Stimulated activated CD4-positive, alpha-beta T cell treated with anti-CD3 and anti-CD28 coated beads, Interleukin-4, amount 100 ng/mL, for 48 hours (primary cell): ENCODE data around the gene MVP.

ENCODE experiments used
- DNase-seq, 2 donors: peaks; one replicate each; pipeline ENCODE4 v3.0.0-alpha.2; 2020; ENCODE audit warnings: low read depth in 2 of 2

MVP gene

DNA sequence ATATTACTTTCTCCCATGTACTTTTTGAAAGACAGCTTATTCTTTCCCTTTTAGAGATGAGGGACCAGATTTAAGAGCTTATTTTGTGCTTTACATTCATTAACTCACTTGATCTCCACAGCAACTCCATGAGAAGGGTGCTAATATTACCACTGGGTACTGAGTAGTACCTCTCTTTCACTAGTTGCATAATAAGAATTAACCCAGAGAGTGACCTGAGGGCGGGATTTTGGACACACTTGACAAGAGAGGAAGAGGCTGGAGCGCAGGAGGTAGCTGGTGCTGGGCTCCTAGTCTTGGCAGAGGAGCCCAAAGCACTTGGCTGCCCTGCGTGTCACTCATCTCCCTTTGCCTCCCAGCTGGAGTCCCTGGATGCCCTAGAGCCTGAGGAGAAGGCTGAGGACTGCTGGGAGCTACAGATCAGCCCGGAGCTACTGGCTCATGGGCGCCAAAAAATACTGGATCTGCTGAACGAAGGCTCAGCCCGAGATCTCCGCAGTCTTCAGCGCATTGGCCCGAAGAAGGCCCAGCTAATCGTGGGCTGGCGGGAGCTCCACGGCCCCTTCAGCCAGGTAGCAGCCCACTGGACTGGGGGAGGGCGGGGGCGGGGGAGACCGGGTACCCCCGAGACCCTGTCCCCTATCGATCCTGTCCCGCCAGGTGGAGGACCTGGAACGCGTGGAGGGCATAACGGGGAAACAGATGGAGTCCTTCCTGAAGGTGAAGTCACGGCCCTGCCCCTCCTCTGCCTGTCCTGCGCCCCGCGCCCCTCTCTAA lies 15.6 kb upstream of the MVP start:
- DNase-seq, result no peak

DNA sequence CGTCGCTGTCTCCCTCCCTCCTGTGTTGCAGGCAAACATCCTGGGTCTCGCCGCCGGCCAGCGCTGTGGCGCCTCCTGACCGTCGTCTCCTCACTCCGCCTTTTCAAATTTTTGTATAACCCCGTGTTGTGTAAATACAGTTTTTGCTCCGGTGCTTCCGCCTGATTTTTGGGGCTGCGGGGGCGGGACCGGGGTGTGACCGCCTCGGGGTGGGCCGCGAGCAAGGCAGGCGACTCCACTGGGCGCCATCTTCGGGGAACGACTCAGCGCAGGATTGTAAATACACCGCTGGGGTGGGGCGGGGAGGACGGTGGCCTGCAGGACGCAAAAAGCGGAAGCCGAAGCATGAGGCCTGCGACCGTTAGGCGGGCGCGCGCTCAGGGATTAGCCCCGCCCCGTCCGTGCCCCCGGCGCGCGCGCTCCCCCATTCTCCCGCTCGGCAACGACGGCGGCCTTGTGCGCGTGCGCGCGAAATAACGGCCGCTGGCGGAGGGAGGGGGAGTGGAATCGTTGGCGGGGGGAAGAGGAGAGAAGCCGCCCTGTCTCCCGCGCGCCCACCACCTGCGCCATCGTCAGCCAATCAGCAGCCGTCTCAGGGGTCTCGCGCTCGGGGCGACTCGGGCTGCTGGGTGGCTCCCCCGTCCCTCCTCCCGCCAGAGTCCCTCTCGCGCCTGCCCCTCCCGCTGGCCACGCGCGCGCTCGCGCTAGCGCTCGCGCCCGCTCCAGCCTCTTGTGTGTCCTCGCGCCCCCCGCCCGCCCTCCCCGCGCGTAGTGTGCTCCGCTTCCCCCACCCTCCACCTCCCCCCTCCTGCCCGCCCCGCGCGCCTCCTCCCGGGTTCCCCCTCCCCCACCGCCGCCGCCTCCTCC lies 14.8 kb upstream of the MVP start:
- DNase-seq, result peak; percentile 96 to 97

DNA sequence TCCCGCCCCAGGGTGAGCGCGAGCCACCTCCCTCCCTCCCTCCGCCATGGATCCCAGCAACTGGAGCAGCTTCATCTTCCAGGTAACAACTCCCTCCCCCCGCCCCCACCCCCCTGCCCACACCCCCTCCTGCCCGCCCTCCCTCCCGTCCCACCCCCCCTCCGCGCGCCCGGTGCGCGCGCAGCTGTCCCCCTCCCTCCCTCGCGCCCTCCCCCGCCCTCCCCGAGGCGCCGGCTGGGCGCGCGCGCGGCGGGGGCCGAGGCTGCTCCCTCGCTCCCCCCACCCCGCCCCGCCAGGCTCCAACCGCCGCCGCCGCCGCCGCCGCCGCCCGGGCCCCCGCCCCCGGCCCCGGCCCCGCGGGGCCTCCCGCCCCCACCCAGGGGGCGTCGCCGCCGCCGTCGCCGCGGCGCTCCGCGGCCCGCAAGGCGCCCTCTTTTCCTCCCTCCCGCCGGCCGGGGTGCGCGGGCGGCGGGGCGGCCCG lies 14.1 kb upstream of the MVP start, which contains the start of gene MAZ:
Gene MAZ, plus strand, starts transcription at position 431 of the 481 bp plus-strand sequence. CDS start 173 bp downstream, outside the sequence.
- DNase-seq, result no peak

DNA sequence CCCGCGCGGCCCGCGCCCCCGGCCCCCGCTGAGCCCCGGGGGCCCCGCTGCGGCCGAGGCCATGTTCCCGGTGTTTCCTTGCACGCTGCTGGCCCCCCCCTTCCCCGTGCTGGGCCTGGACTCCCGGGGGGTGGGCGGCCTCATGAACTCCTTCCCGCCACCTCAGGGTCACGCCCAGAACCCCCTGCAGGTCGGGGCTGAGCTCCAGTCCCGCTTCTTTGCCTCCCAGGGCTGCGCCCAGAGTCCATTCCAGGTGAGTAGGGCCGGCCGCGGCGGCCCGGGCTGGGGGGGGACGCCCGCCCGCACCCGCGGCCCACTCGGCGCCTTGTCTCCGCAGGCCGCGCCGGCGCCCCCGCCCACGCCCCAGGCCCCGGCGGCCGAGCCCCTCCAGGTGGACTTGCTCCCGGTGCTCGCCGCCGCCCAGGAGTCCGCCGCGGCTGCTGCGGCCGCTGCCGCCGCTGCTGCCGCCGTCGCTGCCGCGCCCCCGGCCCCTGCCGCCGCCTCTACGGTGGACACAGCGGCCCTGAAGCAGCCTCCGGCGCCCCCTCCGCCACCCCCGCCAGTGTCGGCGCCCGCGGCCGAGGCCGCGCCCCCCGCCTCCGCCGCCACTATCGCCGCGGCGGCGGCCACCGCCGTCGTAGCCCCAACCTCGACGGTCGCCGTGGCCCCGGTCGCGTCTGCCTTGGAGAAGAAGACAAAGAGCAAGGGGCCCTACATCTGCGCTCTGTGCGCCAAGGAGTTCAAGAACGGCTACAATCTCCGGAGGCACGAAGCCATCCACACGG lies 13.4 kb upstream of the MVP start:
- DNase-seq, result peak in 1 of 2 donors; percentile 65

DNA sequence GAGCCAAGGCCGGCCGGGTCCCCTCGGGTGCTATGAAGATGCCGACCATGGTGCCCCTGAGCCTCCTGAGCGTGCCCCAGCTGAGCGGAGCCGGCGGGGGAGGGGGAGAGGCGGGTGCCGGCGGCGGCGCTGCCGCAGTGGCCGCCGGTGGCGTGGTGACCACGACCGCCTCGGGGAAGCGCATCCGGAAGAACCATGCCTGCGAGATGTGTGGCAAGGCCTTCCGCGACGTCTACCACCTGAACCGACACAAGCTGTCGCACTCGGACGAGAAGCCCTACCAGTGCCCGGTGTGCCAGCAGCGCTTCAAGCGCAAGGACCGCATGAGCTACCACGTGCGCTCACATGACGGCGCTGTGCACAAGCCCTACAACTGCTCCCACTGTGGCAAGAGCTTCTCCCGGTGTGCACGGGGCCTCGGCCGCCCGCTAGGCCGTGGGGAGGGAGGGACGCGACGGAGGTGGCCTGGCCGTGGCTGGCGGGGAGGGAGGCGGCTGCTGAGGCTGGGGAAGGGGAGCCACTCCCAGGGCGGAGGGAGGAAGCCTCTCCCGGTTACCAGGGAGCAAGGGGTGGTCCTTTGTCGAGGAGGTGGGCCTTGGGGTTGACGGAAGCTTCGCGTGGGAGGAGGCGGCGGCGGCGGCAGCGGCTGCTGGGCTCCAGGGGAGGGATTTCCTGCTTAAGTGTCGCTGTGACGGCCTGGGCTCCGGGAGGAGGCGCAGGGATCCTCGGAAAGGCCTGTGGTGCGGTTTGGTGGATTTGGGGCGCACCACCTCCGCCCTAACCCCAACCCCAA lies 12.6 kb upstream of the MVP start:
- DNase-seq, result peak; percentile 76 to 88

DNA sequence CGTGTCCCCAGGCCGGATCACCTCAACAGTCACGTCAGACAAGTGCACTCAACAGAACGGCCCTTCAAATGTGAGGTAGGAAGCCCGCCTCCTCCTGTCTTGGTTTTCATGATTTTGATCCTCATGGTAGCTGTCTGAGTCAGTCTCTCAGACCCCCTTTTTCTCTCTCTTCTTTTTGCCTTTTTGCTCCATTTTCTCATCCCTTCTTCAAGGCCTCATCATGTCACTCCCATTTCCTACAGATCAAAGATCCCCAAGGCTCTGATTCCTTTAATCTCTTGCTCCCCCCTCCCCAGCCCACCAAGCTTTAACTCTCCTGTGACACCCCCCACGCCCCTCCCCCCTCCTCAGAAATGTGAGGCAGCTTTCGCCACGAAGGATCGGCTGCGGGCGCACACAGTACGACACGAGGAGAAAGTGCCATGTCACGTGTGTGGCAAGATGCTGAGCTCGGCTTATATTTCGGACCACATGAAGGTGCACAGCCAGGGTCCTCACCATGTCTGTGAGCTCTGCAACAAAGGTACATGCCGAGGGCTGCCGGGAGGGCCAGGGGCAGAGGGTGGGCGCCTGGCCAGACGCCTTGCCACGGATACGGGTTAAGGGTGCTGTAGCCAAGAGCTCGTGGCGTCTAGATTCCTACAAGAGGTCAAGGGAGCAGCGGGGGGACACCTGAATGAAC lies 11.9 kb upstream of the MVP start:
- DNase-seq, result no peak

DNA sequence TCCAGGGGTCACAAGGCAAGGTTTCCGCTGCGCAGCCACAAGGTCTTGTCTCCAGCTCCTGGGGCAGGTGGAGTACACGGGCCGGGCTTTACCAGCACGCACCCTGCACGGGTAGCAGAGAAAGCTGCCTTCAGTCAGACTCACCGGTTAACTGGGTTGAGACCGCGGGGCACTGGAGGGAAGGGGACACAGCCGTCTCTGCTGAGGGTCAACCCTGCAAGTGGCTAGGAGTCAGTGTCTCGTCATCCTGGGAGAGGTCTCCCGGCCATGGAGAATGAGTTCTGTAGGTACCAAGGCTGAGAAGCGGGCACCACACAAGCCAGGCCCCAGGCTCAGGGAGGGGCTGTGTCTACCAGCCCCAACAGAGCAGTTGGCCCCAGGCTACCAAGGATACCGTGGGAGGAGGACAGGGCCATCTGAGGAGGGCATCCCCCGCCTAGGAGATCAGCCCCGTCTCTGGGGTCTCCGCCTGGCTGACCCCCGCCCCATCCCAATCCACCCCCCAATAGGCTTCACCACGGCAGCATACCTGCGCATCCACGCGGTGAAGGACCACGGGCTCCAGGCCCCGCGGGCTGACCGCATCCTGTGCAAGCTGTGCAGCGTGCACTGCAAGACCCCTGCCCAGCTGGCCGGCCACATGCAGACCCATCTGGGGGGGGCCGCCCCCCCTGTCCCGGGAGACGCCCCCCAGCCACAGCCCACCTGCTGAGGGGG lies 11.1 kb upstream of the MVP start:
- DNase-seq, result no peak

DNA sequence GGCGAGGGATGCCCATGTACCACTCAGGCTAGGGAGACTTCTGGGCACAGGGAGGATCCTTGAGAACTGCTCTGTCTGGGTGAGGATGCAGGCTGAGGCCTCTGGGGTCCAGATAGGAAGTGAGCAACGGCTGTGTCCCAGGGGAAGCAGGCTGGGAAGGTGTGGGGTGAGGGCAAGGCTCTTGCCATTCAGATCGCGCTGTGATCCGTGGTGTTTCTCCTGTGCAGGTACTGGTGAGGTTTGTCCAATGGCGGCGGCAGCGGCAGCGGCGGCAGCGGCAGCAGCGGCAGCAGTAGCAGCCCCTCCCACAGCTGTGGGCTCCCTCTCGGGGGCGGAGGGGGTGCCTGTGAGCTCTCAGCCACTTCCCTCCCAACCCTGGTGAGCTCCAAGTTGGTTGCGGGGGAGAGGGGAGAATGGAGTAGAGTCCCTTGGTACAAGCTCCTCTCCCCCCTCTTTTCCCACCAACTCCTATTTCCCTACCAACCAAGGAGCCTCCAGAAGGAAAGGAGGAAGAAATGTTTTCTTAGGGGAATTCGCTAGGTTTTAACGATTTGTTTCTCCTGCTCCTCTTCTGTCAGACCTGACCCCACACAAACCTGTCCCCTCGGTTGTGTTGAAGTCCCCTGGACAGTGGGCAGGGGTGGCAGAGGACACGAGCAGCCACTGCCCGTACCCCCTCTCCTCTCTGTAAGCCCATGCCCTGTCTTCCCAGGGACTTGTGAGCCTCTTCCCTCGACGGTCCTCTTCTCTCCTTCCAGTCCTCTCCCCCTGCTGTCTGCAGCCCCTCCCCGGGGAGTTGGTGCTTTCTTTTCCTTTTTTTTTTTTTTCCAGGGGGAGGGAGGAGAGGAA lies 10.2 kb upstream of the MVP start:
- no peak for DNase-seq

DNA sequence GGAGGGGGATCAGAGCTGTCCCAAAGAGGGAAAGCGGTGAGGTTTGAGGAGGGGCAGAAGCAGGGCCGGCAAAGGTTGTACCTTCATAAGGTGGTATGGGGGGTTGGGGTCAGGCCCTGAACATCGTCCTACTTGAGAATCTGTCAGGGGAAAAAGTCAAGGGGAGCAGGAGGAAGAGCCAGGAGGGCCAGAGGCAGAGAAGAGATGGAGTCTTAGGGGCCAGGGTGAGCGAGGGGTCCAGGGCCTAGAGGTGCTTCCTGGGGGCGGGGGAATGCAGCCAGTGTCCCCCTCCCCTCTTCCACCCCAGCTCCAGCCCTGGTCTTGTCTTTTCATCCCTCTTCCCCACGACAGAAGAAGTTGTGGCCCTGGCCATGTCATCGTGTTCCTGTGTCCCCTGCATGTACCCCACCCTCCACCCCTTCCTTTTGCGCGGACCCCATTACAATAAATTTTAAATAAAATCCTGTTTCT lies 9.5 kb upstream of the MVP start:
- DNase-seq, result no peak

DNA sequence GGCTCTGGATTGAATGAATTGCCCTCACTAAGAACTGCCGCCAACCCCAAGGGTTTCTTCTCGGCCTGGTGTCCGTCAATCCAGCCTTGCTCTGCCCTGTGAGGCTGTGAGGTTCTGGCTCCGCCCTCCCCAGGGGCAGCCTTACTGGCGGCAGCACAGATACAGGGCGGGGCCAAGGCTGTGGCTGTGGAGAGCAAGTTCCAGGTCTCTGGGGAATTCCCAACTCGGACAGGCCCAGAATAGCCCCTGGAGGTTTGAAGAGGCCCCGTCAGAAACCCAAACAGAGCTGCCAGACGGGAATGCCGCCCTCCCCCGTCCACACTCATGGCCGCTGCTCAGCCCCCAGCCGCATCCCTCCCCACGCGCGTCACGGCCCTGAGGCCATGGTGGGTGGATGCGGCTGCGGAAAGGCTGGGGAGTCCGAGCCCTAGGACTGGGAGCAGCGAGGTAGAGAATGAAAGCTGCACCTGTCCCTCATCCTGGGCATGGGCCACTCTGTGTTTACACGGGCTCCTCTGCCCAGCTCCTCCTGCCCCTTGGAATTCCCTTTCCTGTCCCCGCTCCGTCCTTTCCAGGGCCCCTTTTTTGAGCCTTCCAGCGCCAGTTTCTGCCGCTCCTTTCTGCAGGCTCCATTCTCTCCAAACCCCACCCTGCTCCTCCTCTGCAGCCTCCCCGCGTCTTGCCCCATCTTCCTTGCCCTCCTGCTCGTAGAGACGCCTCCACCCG lies 8.9 kb upstream of the MVP start:
- peak in 1 of 2 donors; percentile 80 for DNase-seq

DNA sequence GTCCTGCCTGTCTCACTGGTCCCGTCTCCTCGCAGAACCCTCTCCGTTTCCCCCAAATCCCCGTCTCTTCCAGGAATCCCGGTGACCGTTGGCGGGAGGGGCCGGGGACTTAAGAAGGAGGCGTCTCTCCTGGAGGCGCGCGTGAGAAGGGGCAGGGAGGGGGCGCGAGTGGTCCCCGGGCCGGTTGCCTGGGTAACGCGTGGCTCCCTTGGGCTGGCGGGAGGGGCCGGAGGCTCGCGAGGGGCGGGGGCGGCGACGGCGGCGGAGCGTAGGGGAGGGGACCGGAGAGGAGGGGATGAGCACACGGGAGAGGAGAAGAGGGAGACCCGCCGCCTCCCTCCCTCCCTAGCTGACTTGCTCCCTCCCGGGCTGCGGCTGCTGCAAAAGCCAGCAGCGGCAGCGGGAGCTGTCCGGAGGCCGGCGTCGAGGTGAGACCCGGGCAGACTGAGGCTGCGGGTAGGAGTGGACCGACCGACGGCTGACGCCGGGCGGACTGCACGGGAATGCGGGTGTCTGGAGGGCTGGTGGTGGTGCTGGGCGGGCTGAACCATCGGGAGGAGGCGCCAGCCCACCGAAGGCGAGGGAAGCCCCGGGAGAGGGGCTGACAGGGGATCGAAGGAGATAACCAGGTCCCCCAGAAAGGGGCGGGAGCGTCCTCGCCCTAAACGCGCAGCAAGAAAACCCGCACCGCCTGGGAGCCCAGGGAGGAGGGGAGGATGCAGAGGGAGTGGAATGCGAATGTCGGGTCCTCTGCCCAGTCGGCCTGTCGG lies 8.2 kb upstream of the MVP start, which contains the start of gene PRRT2:
Gene PRRT2, plus strand, starts transcription at position 298 of the 770 bp plus-strand sequence. CDS start 862 bp downstream, outside the sequence.
- no peak for DNase-seq

DNA sequence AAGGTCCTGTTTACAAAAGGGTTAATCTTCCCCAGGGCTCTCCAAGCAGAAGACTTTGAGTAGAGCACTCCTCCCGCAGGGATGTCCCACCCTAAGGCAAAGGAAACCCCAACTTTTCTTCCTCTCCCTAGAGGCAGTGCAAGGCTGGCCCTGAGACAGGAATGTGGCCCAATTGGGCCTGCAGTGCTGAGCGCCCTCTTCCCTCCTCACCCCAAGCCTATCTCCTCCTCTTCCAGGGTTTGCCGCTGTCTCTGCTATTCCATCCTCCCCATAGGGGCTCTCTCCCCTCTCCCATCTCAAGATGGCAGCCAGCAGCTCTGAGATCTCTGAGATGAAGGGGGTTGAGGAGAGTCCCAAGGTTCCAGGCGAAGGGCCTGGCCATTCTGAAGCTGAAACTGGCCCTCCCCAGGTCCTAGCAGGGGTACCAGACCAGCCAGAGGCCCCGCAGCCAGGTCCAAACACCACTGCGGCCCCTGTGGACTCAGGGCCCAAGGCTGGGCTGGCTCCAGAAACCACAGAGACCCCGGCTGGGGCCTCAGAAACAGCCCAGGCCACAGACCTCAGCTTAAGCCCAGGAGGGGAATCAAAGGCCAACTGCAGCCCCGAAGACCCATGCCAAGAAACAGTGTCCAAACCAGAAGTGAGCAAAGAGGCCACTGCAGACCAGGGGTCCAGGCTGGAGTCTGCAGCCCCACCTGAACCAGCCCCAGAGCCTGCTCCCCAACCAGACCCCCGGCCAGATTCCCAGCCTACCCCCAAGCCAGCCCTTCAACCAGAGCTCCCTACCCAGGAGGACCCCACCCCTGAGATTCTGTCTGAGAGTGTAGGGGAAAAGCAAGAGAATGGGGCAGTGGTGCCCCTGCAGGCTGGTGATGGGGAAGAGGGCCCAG lies 7.3 kb upstream of the MVP start:
- no peak for DNase-seq

DNA sequence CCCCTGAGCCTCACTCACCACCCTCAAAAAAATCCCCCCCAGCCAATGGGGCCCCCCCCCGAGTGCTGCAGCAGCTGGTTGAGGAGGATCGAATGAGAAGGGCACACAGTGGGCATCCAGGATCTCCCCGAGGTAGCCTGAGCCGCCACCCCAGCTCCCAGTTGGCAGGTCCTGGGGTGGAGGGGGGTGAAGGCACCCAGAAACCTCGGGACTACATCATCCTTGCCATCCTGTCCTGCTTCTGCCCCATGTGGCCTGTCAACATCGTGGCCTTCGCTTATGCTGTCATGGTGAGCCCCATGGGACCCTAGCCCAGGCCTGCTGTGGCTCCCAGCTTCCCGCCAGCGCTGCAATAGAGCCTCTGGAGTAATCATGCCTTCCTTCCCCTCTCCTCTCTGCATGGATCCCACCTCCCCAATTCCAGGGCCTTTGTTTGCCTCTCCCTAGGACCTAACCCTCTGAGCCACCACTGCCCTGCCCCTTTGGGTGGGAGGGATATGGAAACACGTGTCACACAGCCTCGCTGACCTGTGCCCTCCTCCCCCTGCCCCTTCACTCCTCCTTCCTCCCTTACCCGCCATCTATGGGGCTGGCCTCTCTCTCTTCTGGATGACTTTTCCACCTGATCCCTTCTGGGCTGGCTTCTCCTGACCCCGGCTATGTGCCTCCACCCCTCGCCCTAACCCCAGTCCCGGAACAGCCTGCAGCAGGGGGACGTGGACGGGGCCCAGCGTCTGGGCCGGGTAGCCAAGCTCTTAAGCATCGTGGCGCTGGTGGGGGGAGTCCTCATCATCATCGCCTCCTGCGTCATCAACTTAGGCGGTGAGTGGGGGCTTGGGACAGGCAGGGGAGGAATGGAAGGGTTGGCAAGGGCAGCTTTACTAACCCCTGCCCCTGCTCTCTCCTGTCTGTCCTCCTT lies 6.4 kb upstream of the MVP start:
- no peak for DNase-seq

DNA sequence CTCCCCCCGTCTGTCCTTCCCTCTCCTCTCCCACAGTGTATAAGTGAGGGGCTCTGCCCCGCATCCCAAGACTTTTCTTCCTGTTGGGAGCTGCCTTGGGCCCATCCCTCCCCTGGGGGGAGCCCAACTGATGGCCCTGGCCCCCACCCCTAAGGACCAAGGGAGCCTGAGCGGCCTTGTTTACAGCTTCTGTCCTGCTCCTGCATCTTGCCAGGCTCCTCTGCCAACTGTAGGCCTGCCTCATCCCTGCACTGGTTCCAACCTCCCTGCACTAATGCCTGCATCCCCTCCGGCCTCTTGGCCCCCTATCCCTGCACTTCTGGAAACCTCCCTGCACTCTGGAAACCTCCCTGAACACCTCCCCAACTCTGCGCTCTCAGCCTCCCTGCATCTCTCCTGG lies 5.7 kb upstream of the MVP start:
- no peak for DNase-seq
